DMS53 treated with DMSO at 0.1 percent for 48 hours (cell line): ENCODE results near the gene SEMA7A.
"Not testable (repeated sequence)": the region's sequence is repeated elsewhere in the genome, so short reads cannot be mapped to it uniquely, and the experiment has no call there.

Experiments
- DNase-seq: peaks from one replicate; lab custom pipeline; 2025; ENCODE audit not compliant: unreplicated experiment; lab: John Stamatoyannopoulos, UW

The SEMA7A gene, protein sequence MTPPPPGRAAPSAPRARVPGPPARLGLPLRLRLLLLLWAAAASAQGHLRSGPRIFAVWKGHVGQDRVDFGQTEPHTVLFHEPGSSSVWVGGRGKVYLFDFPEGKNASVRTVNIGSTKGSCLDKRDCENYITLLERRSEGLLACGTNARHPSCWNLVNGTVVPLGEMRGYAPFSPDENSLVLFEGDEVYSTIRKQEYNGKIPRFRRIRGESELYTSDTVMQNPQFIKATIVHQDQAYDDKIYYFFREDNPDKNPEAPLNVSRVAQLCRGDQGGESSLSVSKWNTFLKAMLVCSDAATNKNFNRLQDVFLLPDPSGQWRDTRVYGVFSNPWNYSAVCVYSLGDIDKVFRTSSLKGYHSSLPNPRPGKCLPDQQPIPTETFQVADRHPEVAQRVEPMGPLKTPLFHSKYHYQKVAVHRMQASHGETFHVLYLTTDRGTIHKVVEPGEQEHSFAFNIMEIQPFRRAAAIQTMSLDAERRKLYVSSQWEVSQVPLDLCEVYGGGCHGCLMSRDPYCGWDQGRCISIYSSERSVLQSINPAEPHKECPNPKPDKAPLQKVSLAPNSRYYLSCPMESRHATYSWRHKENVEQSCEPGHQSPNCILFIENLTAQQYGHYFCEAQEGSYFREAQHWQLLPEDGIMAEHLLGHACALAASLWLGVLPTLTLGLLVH

DNA sequence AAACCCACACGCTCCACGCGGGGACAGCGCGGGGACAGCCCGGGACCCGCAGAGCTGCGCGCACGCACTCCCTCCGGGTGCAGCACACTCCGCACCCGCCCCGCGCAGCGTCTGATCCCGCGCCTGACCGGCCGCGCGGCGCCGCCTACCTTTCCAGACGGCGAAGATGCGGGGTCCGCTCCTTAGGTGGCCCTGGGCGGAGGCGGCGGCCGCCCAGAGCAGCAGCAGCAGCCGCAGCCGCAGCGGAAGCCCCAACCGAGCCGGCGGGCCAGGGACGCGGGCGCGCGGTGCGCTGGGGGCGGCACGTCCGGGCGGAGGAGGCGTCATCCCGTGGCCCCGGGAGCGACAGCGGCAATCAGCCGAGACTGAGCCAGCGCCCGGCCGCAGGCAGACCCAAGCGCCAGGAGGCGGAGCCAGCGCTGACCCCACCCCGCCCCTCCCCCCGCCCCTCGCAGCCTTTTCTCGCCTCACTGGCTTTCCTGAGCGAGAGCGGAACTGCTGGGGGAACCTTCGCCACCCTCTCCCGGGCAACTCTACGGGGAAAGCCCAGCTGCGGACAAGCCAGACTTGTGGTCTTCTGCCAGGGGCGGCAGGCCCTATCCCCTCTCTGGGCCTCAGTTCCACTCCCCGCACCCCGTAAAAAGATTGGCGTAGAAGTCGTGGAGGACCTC, at the start of gene SEMA7A:
SEMA7A (minus strand) TSS at position 367 of the 671 bp plus-strand sequence; CDS start at position 327, 40 bp downstream.
- DNase-seq = peak; percentile 47

DNA sequence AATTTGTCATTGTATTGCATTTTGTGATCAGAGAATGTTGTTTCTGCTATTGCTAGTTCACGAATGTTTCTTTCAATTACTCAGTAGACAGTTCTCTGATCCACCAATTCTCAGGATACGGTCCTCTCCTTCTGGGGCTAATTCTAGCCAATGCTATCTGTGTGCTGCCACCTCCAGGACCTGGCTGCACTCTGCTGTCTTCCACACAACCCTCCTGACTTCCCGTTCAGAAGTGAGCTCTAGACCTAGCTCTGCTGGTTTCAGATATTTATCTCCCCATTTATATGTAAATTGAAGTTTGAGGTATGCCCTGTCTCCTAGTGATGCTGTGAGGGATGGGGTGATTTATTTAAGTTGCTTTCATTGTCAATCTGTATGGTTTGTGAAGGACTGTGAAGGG, 48.9 kb upstream of the SEMA7A start:
- DNase-seq = no peak

DNA sequence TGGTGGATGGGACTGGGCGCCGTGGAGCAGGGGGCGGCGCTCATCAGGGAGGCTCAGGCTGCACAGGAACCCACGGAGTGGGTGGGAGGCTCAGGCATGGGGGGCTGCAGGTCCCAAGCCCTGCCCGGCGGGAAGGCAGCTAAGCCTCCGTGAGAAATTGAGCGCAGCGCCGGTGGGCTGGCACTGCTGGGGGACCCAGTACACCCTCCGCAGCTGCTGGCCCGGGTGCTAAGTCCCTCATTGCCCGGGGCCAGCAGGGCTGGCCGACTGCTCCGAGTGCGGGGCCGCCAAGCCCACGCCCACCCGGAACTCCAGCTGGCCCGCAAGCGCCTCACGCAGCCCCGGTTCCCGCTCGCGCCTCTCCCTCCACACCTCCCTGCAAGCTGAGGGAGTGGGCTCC, 46.6 kb upstream of the SEMA7A start:
- DNase-seq = not testable (repeated sequence)

DNA sequence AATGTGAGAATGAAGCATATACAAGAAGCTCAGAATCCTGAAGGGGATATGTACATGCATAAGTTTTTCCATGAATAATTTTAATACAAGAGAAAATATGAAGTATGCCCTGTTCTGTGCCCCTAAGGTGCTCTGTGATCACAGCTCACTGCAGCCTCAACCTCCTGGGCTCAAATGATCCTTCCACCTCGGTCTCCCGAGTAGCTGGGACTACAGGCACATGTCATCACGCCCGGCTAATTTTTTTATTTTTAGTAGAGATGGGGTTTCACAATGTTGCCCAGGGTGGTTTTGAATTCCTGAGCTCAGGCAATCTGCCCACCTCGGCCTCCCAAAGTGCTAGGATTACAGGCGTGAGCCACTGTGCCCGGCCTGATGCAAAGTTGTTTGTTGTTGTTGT, 37.9 kb upstream of the SEMA7A start:
- not testable (repeated sequence) for DNase-seq

DNA sequence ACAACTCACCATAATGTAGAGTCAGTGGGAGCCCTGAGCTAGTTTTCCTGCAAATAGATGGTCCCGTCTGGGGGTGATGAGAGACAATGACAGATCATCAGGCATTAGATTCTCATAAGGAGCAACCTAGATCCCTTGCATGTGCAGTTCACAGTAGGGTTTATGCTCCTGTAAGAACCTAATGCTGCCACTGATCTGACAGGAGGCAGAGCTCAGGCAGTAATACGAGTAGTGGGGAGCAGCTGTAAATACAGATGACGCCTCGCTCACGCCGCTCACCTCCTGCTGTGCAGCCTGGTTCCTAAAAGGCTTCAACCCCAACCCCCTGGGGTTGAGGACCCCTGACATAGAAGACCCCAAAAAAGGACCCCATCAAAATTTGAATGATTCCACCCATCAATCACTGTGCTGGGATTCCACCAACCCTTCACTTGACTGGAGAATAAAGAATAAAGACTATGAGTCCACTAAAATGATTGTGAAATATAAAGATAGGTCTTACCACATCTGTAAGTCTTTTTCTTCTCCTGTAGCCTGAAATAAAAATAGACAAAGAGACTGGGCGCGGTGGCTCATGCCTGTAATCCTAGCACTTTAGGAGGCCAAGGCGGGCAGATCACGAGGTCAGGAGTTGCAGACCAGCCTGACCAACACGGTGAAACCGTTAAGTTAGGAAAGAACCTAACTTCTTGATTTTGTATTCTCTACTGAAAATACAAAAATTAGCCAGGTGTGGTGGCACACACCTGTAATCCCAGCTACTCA, 37.1 kb upstream of the SEMA7A start:
- DNase-seq = no peak

DNA sequence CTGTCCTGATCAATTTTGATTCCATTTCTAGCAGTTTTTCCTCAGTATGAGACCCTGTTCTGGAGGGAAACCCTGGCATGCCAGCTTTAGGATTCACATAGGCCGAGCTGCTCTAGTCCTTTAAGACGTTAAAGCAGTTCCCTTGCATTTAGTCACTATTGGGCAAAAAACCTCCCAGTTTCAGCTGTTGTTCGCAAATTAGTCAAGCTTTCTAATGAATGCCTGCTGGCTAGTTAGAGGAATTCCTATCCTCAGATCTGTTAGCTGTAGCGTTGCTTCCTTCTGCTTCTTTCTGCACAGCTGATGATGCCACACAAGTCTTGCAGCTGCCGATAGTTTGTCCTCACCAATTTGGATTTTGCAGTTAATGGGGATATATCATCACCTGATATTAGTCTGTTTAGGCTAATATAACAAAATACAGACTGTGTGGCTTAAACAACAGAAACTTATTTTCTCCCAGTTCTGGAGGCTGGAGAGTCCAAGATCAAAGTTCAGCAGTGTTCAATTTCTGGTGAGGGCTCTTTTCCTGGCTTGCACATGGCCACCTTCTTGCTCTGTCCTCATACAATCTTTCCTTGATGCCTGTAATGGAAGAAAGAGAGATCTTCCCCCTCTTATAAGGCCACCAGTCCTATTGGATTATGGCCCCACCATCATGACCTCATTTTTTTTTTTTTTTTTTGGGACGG, 34.7 kb upstream of the SEMA7A start:
- no peak for DNase-seq

DNA sequence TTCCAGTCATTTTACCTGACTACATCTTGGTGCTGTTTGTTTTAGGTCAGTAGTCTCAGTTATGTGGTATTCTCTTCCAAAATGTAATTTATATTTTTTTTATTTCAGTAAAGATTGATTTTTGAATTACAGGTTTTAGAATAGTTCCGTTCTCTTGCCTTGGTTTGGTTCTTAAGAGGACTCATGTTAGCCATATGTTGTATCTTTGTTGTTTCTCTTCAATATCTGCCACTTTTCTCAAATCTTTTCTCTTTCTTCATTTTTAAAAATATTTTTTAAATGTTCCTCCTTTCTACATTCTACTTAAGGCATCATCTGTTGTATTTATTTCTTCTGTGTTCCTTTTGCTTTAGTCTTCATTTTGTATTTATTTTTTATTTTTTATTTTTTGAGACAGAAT, 32.8 kb upstream of the SEMA7A start:
- no peak for DNase-seq

DNA sequence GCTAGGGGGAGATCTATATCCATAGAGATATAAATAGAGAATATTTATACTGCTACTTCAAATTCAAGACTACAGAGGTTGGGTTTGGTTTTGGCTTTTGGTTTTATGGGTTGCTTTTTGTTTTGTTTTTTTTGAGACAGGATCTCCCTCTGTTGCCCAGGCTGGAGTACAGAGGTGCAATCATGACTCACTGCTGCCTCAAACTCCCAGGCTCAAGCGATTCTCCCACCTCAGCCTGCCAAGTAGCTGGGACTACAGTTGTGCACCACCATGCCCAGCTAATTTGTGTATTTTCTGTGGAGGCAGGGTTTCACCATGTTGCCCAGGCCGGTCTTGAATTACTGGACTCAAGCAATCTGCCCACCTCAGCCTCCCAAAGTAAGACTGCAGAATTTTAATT, 31.1 kb upstream of the SEMA7A start:
- no peak for DNase-seq

DNA sequence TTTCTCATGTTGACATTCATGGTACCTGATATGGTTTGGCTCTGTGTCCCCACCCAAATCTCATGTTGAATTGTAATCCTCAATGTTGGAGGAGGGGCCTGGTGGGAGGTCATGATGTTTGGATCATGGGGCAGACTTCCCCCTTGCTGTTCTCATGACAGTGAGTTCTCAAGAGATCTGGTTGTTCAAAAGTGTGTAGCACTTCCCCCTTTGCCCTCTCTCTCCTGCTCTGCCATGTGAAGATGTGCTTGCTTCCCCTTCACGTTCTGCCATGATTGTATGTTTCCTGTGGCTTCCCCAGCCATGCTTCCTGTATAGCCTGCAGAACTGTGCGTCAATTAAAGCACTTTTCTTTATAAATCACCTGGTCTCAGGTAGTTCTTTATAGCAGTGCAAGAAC, 30.5 kb upstream of the SEMA7A start:
- no peak for DNase-seq

DNA sequence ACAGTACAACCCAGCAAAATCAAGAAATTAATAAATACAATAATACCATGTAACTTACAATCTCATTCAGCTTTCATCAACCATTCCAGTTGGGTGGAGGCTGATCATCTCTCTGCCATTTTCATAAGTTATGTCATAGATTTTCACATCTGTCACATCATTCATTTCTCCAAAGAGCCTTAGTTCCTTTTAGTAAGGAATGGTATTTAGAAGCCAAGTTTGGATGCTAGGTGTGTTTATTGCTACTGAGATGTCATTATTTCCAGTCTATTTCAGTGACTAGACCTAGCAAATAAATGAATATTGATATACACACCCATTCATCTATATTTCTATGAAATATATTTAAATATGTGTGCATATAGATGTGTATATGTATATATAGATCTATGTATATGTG, 29.9 kb upstream of the SEMA7A start:
- no peak for DNase-seq

DNA sequence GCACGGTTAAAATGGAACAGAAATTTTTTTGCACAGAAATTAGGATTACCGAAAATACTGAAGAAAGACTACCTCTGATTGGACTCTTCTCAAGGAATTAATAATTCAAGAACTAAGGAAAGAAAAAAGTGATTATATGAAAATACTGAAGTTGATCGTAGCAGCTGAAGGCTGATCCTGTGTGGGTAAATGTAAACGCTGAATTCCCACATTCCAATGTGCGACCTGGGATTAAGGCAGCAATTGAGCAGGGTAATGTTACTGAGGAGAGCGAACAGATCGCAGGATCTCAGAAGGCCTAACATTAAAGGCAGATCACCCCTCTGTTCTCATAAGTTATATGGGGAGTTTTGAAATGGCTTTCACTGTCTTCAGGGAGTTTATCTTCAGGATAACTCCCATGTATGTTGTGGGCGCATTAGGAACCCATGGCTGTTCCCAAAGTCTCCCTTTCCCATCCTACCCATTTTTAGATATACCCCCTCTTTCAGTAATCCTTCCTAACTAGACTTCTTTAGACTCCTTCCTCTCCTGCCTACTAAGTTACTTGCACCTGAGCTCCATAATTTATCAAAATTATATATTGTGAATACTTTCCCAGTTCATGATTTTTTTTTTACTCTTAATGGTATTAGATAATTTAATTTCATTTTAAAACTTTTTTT, 28.2 kb upstream of the SEMA7A start:
- DNase-seq = no peak

DNA sequence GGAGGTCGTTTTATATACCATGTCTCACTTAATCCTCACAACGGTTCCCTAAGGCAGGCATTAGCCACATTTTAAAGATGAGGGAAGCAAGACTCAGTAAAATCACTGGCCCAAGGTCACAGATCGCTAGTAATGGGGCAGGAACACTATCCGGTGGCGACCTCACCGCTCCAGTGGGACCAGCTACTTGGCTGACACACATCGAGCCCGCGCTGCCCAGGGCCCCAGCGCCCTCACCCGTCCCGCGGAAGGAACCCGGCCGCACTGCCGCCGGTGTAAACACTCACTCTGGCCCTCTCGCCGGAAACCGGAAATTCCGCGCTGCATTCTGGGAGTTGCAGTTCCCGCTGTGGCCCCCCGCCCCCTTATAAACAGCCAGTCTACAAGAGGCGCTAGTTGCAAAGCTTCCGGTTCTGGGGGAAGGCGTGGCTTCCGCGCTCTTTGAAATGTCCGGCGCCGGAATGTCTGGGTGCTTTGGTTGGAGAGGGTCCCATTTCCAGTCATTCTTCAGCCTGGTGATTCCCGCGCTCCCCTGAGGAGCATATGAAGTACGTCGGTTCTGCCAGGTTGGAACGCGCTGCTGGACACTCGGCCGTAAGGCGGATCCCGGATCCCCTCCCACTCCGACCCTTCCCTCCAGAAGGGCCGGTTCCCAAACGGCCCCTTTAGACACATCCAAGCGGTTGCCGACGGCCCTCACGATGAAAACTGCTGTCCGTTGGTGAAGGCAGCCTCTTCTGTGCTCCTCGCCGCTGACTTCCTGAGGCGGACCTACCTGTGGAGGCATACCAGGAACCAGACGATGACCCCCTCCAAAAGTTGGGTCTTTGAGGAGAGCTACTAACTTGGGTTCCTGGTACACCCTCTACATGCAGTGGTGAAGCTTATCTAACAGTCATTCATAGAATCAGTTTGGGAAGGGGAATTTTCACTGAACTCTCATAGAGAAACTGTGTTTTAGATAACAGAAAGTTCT, 27.4 kb upstream of the SEMA7A start, which contains the start of gene UBL7:
UBL7 (minus strand) TSS at position 290 of the 976 bp plus-strand sequence. CDS start 2,293 bp downstream, outside the sequence.
- peak; percentile 80 for DNase-seq

DNA sequence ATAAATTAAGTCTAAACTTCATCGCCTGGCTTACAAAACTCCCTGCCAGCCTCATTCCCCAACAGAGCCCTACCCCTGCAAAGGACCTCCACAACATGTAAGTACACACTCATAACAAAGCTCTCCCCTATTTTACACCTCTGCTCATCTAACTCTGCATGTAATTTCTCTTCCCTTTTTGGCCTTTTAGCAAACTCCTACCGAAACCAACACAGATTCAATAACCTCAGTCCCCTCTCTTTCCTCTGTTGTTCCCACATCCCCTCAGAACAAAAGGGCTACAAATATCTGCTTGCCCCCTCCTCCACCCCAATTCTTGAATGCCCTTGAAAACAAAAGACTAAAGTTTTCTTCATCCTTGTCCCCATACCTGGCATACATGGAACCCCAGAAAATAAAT, 26.5 kb upstream of the SEMA7A start:
- DNase-seq = no peak

DNA sequence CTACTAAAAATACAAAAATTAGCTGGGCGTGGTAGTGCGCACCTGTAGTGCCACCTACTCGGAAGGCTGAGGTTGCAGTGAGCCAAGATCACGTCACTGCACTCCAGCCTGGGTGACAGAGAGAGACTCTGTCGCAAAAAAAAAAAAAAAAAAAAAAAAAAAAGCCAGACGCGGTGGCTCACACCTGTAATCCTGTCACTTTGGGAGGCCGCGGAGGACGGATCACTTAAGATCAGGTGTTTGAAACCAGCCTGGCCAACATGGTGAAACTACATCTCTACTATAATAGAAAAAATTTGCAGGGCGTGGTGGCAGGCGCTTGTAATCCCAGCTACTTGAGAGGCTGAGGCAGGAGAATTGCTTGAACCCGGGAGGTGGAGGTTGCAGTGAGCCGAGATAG, 26.0 kb upstream of the SEMA7A start:
- DNase-seq = not testable (repeated sequence)

DNA sequence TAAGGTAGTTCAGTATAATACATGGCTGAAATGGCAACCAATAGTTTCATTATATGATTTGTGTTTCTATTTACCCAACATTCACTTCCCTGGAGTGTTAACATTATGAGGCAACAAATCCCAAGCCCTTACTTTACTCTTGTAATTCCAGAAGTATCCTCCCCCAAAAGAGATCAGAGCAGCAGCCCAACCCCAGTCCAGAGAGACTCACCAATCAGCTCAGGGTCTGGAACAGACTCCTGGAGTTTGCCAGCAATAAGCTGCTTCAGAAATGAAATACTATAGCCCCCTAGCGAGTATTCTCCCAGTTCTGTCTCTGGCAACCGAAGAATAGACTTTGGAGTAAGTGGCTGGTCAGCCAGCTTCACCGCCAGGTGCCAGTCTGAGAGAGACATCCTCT, 24.7 kb upstream of the SEMA7A start:
- no peak for DNase-seq

DNA sequence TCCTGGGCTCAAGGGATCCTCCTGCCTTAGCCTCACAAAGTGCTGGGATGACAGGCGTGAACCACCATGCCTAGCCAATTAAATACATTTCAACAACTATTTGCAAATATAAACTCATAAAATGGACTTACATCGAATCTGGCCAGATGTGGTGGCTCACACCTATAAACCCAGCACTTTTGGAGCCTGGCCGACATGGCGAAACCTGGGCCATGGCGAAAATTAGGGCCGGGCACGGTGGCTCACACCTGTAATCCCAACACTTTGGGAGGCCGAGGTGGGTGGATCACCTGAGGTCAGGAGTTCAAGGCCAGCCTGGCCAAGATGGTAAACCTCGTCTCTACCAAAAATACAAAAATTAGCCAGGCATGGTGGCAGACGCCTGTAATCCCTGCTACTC, 23.3 kb upstream of the SEMA7A start:
- not testable (repeated sequence) for DNase-seq

DNA sequence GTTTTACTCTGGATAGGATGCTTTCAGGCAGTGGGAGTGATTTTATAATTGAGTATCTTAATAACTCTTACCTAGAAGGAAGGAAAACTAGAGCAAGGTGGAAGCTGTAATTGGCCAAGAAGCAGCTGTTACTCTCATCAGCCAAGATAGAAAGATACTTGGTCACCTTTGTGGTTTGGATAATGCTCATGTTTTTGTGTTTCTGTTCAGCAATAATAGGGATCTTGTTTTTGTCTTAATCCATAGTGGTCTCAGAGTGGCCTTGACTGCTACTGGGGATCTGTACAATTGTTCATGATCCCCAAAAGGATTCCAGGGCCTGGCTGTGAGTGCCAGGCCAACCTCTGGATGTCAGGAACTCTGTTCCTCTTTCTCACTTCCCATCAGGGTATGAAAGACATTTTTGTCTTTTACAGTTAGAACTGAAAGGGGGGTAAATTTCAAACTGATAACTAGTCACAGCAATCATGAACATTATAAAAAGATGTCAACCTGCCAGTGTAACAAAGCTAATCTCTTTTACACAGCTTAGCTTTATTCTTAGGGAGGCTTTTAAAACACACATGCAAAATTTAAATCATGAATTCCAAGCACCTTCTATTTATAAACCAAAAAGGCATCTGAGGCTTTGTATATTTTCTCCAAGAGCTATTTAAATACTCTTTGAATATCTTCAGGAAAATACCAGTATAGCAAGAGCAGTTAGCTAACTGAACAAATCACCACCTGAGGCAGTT, 21.2 kb upstream of the SEMA7A start:
- no peak for DNase-seq
